H9 (cell line): Measurements from ENCODE around the gene ZNHIT6. TPM values are rescaled to one million over a fixed set of nuclear protein-coding genes. Genes with fewer than 3 reads are reported as not detected.

Source experiments
- DNase-seq: peaks from one replicate; pipeline ENCODE4 v3.0.0-alpha.2; 2017
- H2AFZ ChIP-seq: one replicate; pipeline ENCODE4 v1.6.1; 2013; ENCODE audit warnings: mild to moderate bottlenecking, low read length, control low read depth, moderate library complexity
- H2AK5ac ChIP-seq: 2 replicates; pipeline ENCODE4 v1.6.1; 2013; ENCODE audit warnings: low read length, control low read depth, mixed read lengths; ENCODE audit not compliant: insufficient read length
- H2BK120ac ChIP-seq: one replicate; pipeline ENCODE4 v1.6.1; 2013; ENCODE audit warnings: low read depth, mild to moderate bottlenecking, low read length, control low read depth, inconsistent platforms; ENCODE audit not compliant: poor library complexity, severe bottlenecking
- H2BK12ac ChIP-seq: 2 replicates; pipeline ENCODE4 v1.6.1; 2013; ENCODE audit warnings: low read length, control low read depth, mixed read lengths, low read depth; ENCODE audit not compliant: insufficient read length
- H2BK15ac ChIP-seq: 2 replicates; pipeline ENCODE4 v1.6.1; 2013; ENCODE audit warnings: low read depth, low read length, control low read depth
- H2BK20ac ChIP-seq: one replicate; pipeline ENCODE4 v1.6.1; 2013; ENCODE audit warnings: low read depth, mild to moderate bottlenecking, low read length, control low read depth, inconsistent platforms; ENCODE audit not compliant: poor library complexity, severe bottlenecking
- H2BK5ac ChIP-seq: 2 replicates; pipeline ENCODE4 v1.6.1; 2013; ENCODE audit warnings: low read length, control low read depth, mixed read lengths; ENCODE audit not compliant: insufficient read length
- H3K14ac ChIP-seq: 2 replicates; pipeline ENCODE4 v1.6.1; 2013; ENCODE audit warnings: low read length, control low read depth; ENCODE audit not compliant: insufficient read depth
- H3K18ac ChIP-seq: 2 replicates; pipeline ENCODE4 v1.6.1; 2013; ENCODE audit warnings: low read depth, mild to moderate bottlenecking, mixed read lengths, low read length, control low read depth; ENCODE audit not compliant: insufficient read length
- H3K23ac ChIP-seq: 2 replicates; pipeline ENCODE4 v1.6.1; 2013; ENCODE audit warnings: low read length, control low read depth, mixed read lengths, low read depth; ENCODE audit not compliant: insufficient read length
- H3K23me2 ChIP-seq: 2 replicates; pipeline ENCODE4 v1.6.1; 2013; ENCODE audit warnings: low read depth, mild to moderate bottlenecking, mixed read lengths, low read length, control low read depth; ENCODE audit not compliant: insufficient read length, poor library complexity, severe bottlenecking
- H3K27ac ChIP-seq: 2 replicates; pipeline ENCODE4 v1.5.1; 2013; ENCODE audit warnings: low read length, control low read depth, mixed read lengths, low read depth; ENCODE audit not compliant: insufficient read length
- H3K27me3 ChIP-seq: 2 replicates; pipeline ENCODE4 v1.6.1; 2013; ENCODE audit warnings: low read length, control low read depth, inconsistent platforms; ENCODE audit not compliant: insufficient read depth
- H3K4ac ChIP-seq: 2 replicates; pipeline ENCODE4 v1.6.1; 2013; ENCODE audit warnings: low read depth, mild to moderate bottlenecking, control low read depth, inconsistent platforms, low read length, moderate library complexity
- H3K4me1 ChIP-seq: 2 replicates; pipeline ENCODE4 v1.6.1; 2013; ENCODE audit warnings: low read length, control low read depth, inconsistent platforms; ENCODE audit not compliant: insufficient read depth
- H3K4me2 ChIP-seq: 2 replicates; pipeline ENCODE4 v1.6.1; 2013; ENCODE audit warnings: low read length, control low read depth, mixed read lengths; ENCODE audit not compliant: insufficient read length, insufficient read depth
- H3K56ac ChIP-seq: 2 replicates; pipeline ENCODE4 v1.6.1; 2013; ENCODE audit warnings: low read depth, mild to moderate bottlenecking, mixed read lengths, low read length, control low read depth; ENCODE audit not compliant: insufficient read length
- H3K79me1 ChIP-seq: 2 replicates; pipeline ENCODE4 v1.6.1; 2013; ENCODE audit warnings: low read depth, mild to moderate bottlenecking, moderate library complexity, low read length, control low read depth, inconsistent platforms; ENCODE audit not compliant: insufficient read depth, poor library complexity, severe bottlenecking
- H3K79me2 ChIP-seq: 2 replicates; pipeline ENCODE4 v1.6.1; 2013; ENCODE audit warnings: low read length, control low read depth, inconsistent platforms; ENCODE audit not compliant: insufficient read depth
- H3K9ac ChIP-seq: 2 replicates; pipeline ENCODE4 v1.6.1; 2013; ENCODE audit warnings: low read length, control low read depth, mixed read lengths; ENCODE audit not compliant: insufficient read length; ENCODE audit errors: extremely low read depth
- H3K9me3 ChIP-seq: one replicate; pipeline ENCODE4 v1.6.1; 2013; ENCODE audit warnings: low read depth, low read length, inconsistent platforms; ENCODE audit not compliant: control insufficient read depth
- H3T11ph ChIP-seq: one replicate; pipeline ENCODE4 v1.6.1; 2013; ENCODE audit warnings: mild to moderate bottlenecking, low read length, control low read depth, inconsistent platforms
- H4K20me1 ChIP-seq: one replicate; pipeline ENCODE4 v1.6.1; 2013; ENCODE audit not compliant: control insufficient read depth, insufficient read length, insufficient read depth
- H4K5ac ChIP-seq: 2 replicates; pipeline ENCODE4 v1.6.1; 2013; ENCODE audit warnings: low read depth, mild to moderate bottlenecking, mixed read lengths, low read length, control low read depth; ENCODE audit not compliant: insufficient read length
- H4K8ac ChIP-seq: replicated peaks from 2 replicates; pipeline ENCODE4 v1.6.1; 2013; ENCODE audit warnings: low read length, control low read depth, mixed read lengths, low read depth; ENCODE audit not compliant: insufficient read length
- H4K91ac ChIP-seq: 2 replicates; pipeline ENCODE4 v1.6.1; 2013; ENCODE audit warnings: low read depth, mild to moderate bottlenecking, moderate library complexity, mixed read lengths, low read length, control low read depth; ENCODE audit not compliant: insufficient read length
- H3K27ac Mint-ChIP-seq, 3 experiments: 2 replicates in 2 of 3; 3 replicates in 1 of 3; pipeline ENCODE4 v1.8.0; 2020 to 2021; ENCODE audit warnings: mixed read lengths in 3 of 3, mild to moderate bottlenecking in 1 of 3, moderate library complexity in 1 of 3
- H3K27me3 Mint-ChIP-seq: 2 replicates; pipeline ENCODE4 v1.8.0; 2021; ENCODE audit warnings: low read depth, mild to moderate bottlenecking, moderate library complexity, mixed read lengths
- H3K36me3 Mint-ChIP-seq, 3 experiments: 2 replicates in 2 of 3; 3 replicates in 1 of 3; pipeline ENCODE4 v1.8.0; 2020 to 2021; ENCODE audit warnings: low read depth in 3 of 3, mixed read lengths in 3 of 3; ENCODE audit not compliant: insufficient read depth in 1 of 3
- H3K4me1 Mint-ChIP-seq, 2 experiments: 2 replicates each; pipeline ENCODE4 v1.8.0; 2020; ENCODE audit warnings: mixed read lengths in 2 of 2
- H3K4me3 Mint-ChIP-seq, 2 experiments: 2 replicates in 1 of 2; 3 replicates in 1 of 2; pipeline ENCODE4 v1.8.0; 2020 to 2021; ENCODE audit warnings: mild to moderate bottlenecking in 2 of 2, mixed read lengths in 2 of 2, moderate library complexity in 1 of 2
- H3K9me3 Mint-ChIP-seq, 2 experiments: 2 replicates in 1 of 2; 3 replicates in 1 of 2; pipeline ENCODE4 v1.8.0; 2020; ENCODE audit warnings: mild to moderate bottlenecking in 2 of 2, mixed read lengths in 2 of 2, moderate library complexity in 1 of 2
- CTCF ChIP-seq: fragments of 200-600 bp; sonication (generic); conservative IDR thresholded peaks from 3 replicates; pipeline ENCODE4 v1.8.0; 2021; ENCODE audit warnings: antibody characterized with exemption, mild to moderate bottlenecking
- WGBS: extraction: QIAGEN DNeasy Blood & Tissue Kit; methylation state at CpG from one replicate; pipeline ENCODE4 v1.1.7; 2013; ENCODE audit warnings: missing lambda C conversion rate, low lambda C conversion rate, mixed read lengths; ENCODE audit not compliant: insufficient read length; ENCODE audit errors: extremely low coverage; 5-methylcytosine and 5-hydroxymethylcytosine counted together
- total RNA-seq: library from RNA; stranded (reverse); gene quantifications from 2 replicates; pipeline ENCODE4 v1.2.1, GENCODE V29; 2021

ZNHIT6 gene
- total RNA-seq, 1 experiment from 2014 or later, result 21.5 TPM

DNA sequence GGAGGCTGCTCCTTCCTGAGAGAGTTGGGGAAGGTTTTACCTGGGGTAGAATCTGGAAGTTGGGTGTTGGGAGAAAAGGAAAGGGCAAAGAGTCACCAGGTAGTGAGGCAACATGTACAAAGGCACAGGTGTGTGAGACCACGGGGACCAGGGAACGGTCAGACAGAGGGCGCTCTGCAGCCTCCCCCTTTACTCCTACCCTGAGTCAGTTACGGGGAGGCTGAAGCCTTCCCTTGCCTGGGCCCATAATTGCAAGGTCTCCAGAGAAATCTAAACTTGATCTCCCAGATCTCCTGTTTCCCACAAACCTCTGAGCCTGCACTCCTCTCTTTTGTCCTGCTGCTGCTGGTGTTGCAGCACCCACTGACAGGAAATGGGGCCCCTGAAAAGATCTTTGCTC, 105.7 kb downstream of the ZNHIT6 start:
- Histone ChIP-seq H3K9ac (no peak overlapping the region), H2BK5ac (no peak overlapping the region), H4K20me1 (no peaks in the 10 kb centered on the region), H3K23me2 (no peaks in the 10 kb centered on the region), H4K8ac (no peak overlapping the region), H3K79me1 (no peaks in the 10 kb centered on the region), H2BK15ac (no peak overlapping the region), H2BK12ac (no peak overlapping the region), H3K56ac (no peak overlapping the region), H3K4ac (no peak overlapping the region), H2AFZ (no peak overlapping the region), H2AK5ac (no peak overlapping the region), H4K5ac (no peak overlapping the region), H2BK20ac (no peak overlapping the region), H3K4me2 (no peak overlapping the region), H3K9me3 (no peaks in the 10 kb centered on the region), H3K27ac (no peak overlapping the region), H3K27me3 (no peaks in the 10 kb centered on the region), H3K4me1 (peaks cover 10% of the 10 kb centered on the region), H3K14ac (no peak overlapping the region), H3T11ph (no peak overlapping the region), H3K79me2 (no peaks in the 10 kb centered on the region), H2BK120ac (no peak overlapping the region), H3K23ac (no peak overlapping the region), H4K91ac (no peak overlapping the region), H3K18ac (no peak overlapping the region)
- peak overlapping the region in 2 of 3 experiments; percentile 33 to 49; a peak in 2 of 7 replicates for H3K27ac Mint-ChIP-seq
- TF ChIP-seq CTCF, result peak; percentile 48; the same call in 2 of the 3 replicates
- H3K4me1 Mint-ChIP-seq, result peaks cover 42 to 55% of the 10 kb centered on the region in 2 experiments
- no CpG with 5 or more reads among the region's 4 CpGs for WGBS
- peaks cover 2 to 3% of the 10 kb centered on the region in 2 experiments; a peak in 2 of 5 replicates for H3K9me3 Mint-ChIP-seq
- H3K27me3 Mint-ChIP-seq, result peaks cover 6% of the 10 kb centered on the region
- 0 out of 5 replicates have a peak overlapping the region, but pooled peaks of 1 of the 2 experiments have one; percentile 14 for H3K4me3 Mint-ChIP-seq
- peaks cover 0 to 5% (median 4%) of the 10 kb centered on the region in 3 experiments; a peak in 3 of 7 replicates for H3K36me3 Mint-ChIP-seq
- DNase-seq, result peak; percentile 49
